GM18868 (cell line): ENCODE results near the gene ZNF317.
"Not testable (repeated sequence)": the region's sequence is repeated elsewhere in the genome, so short reads cannot be mapped to it uniquely, and the experiment has no call there.

Experiments used
- ATAC-seq: cut with Tn5 transposase; IDR thresholded peaks from one replicate; pipeline ENCODE4 v1.9.1; 2021; ENCODE audit warnings: mild to moderate bottlenecking, moderate library complexity; ENCODE audit not compliant: unreplicated experiment

Gene ZNF317

GRCh38 chr19:9171393-9171991, 31.3 kb downstream of the ZNF317 start:
- ATAC-seq: no peak

GRCh38 chr19:9175326-9175725, 35.1 kb downstream of the ZNF317 start:
- ATAC-seq: no peak

- ATAC-seq: no peak
Observed at GRCh38 chr19:9178901-9179300, 38.7 kb downstream of the ZNF317 start, which contains the start of gene OR7D2. Gene OR7D2, plus strand, starts transcription at chr19:9178979. Its CDS starts 6,803 bp downstream, at chr19:9185782.

GRCh38 chr19:9183000-9183399, 42.8 kb downstream of the ZNF317 start:
- no peak for ATAC-seq

- no peak for ATAC-seq
Observed at GRCh38 chr19:9187191-9187590, 47.0 kb downstream of the ZNF317 start.

- no peak for ATAC-seq
Observed at GRCh38 chr19:9189535-9189934, 49.3 kb downstream of the ZNF317 start.

GRCh38 chr19:9198044-9198443, 57.8 kb downstream of the ZNF317 start:
- not testable (repeated sequence) for ATAC-seq

GRCh38 chr19:9205501-9206113, 65.4 kb downstream of the ZNF317 start:
- ATAC-seq: no peak
